HepG2 (cell line): Measurements from ENCODE around the gene MYLK. TPM values are rescaled to one million over a fixed set of nuclear protein-coding genes. Genes with fewer than 3 reads are reported as not detected.

Source experiments
- BCLAF1 ChIP-seq: fragments of 450-650 bp; IDR thresholded peaks from 2 replicates; pipeline ENCODE4 v1.6.1; 2017; ENCODE audit warnings: mild to moderate bottlenecking
- IRF9 ChIP-seq: sonication (generic); formaldehyde crosslinking; IDR thresholded peaks from 2 replicates; pipeline ENCODE4 v1.8.0; 2022; ENCODE audit warnings: missing genetic modification reagents, mild to moderate bottlenecking, borderline replicate concordance
- ZMYM3 ChIP-seq: sonication (generic); formaldehyde crosslinking; IDR thresholded peaks from 2 replicates; pipeline ENCODE4 v1.5.1; 2020; ENCODE audit warnings: mild to moderate bottlenecking, missing genetic modification reagents
- ZNF431 ChIP-seq: sonication (generic); formaldehyde crosslinking; IDR thresholded peaks from 2 replicates; pipeline ENCODE4 v1.9.0; 2022; ENCODE audit warnings: missing genetic modification reagents, low read depth, mild to moderate bottlenecking, borderline replicate concordance
- ZNF549 ChIP-seq: sonication (generic); formaldehyde crosslinking; IDR thresholded peaks from 2 replicates; pipeline ENCODE4 v1.5.0; 2020; ENCODE audit warnings: missing genetic modification reagents
- ZNF562 ChIP-seq: sonication (generic); formaldehyde crosslinking; IDR thresholded peaks from 2 replicates; pipeline ENCODE4 v1.8.0; 2022; ENCODE audit warnings: missing genetic modification reagents, borderline replicate concordance
- polyA plus RNA-seq, 8 experiments: library from polyadenylated mRNA; depleted of rRNA in 3 of 8; stranded (reverse) in 7 of 8; unstranded in 1 of 8; fragments of >200 nt; fragmentation: Illumina TruSeq in 4 of 8; extraction: Trizol in 4 of 8; gene quantifications; 2 replicates each; pipeline versions ENCODE4 v1.2.1 to v1.2.3, GENCODE V29; 2011 to 2016; ENCODE audit warnings: low read depth in 4 of 8, missing spikeins in 1 of 8, mixed read lengths in 1 of 8; ENCODE audit not compliant: insufficient read depth in 1 of 8
- total RNA-seq, 5 experiments: library from RNA; depleted of rRNA; stranded (reverse); fragments of >200 nt; fragmentation: Illumina TruSeq; extraction: Trizol; gene quantifications; 2 replicates each; pipeline ENCODE4 v1.2.3, GENCODE V29; 2016; ENCODE audit warnings: low read depth in 1 of 5
- TF ChIP-seq, protein P1 (sequence below): sonication (generic); formaldehyde crosslinking; IDR thresholded peaks from 2 replicates; pipeline ENCODE4 v1.4.0; 2020; ENCODE audit warnings: missing genetic modification reagents, borderline replicate concordance
- TF ChIP-seq, protein P2 (sequence below): sonication (generic); formaldehyde crosslinking; IDR thresholded peaks from 2 replicates; pipeline ENCODE4 v1.8.1; 2023; ENCODE audit warnings: mild to moderate bottlenecking, inconsistent platforms, moderate library complexity, missing genetic modification reagents, borderline replicate concordance
- TF ChIP-seq, protein P3 (sequence below): sonication (generic); formaldehyde crosslinking; IDR thresholded peaks from 2 replicates; pipeline ENCODE4 v1.5.1; 2020; ENCODE audit warnings: mild to moderate bottlenecking, missing genetic modification reagents
- TF ChIP-seq, protein P4 (sequence below), 2 experiments: sonication (generic) in 1 of 2; formaldehyde crosslinking in 1 of 2; IDR thresholded peaks; 2 replicates each; pipeline versions ENCODE4 v1.4.0 to v1.6.1; 2016 to 2020; ENCODE audit warnings: borderline replicate concordance in 1 of 2, low read depth in 1 of 2, mild to moderate bottlenecking in 1 of 2, missing genetic modification reagents in 1 of 2

The MYLK gene
- total and polyA plus RNA-seq, 2 of the 13 experiments (the other 11 are each of a cell fraction or from before 2014, with no cell fraction given), result 10.6 to 34.9 TPM

DNA sequence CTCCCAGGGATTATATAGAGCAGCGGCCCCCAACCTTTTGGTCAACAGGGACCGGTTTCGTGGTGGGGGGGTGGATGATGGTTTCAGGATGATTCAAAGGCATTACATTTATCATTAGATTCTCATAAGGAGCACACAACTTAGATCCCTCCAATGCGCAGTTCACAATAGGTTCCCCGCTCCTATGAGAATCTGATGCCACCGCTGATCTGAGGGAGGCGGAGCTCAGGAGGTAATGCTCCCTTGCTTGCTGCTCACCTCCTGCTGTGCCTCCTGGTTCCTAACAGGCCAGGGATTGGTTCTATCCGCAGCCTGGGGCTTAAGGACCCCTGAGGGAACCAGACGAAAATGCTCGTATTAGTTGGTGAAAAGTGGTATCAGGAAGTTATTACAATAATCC is 298.0 kb downstream of the MYLK start (continued):
- no peak for TF ChIP-seq IRF9 (CRISPR knock-in tag)
- no peak for TF ChIP-seq ZNF562 (CRISPR knock-in tag)
- TF ChIP-seq ZNF431 (CRISPR knock-in tag), result no peak
- TF ChIP-seq, protein P1, sequence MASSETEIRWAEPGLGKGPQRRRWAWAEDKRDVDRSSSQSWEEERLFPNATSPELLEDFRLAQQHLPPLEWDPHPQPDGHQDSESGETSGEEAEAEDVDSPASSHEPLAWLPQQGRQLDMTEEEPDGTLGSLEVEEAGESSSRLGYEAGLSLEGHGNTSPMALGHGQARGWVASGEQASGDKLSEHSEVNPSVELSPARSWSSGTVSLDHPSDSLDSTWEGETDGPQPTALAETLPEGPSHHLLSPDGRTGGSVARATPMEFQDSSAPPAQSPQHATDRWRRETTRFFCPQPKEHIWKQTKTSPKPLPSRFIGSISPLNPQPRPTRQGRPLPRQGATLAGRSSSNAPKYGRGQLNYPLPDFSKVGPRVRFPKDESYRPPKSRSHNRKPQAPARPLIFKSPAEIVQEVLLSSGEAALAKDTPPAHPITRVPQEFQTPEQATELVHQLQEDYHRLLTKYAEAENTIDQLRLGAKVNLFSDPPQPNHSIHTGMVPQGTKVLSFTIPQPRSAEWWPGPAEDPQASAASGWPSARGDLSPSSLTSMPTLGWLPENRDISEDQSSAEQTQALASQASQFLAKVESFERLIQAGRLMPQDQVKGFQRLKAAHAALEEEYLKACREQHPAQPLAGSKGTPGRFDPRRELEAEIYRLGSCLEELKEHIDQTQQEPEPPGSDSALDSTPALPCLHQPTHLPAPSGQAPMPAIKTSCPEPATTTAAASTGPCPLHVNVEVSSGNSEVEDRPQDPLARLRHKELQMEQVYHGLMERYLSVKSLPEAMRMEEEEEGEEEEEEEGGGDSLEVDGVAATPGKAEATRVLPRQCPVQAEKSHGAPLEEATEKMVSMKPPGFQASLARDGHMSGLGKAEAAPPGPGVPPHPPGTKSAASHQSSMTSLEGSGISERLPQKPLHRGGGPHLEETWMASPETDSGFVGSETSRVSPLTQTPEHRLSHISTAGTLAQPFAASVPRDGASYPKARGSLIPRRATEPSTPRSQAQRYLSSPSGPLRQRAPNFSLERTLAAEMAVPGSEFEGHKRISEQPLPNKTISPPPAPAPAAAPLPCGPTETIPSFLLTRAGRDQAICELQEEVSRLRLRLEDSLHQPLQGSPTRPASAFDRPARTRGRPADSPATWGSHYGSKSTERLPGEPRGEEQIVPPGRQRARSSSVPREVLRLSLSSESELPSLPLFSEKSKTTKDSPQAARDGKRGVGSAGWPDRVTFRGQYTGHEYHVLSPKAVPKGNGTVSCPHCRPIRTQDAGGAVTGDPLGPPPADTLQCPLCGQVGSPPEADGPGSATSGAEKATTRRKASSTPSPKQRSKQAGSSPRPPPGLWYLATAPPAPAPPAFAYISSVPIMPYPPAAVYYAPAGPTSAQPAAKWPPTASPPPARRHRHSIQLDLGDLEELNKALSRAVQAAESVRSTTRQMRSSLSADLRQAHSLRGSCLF, result no peak
- no peak for TF ChIP-seq ZMYM3
- TF ChIP-seq, protein P2, sequence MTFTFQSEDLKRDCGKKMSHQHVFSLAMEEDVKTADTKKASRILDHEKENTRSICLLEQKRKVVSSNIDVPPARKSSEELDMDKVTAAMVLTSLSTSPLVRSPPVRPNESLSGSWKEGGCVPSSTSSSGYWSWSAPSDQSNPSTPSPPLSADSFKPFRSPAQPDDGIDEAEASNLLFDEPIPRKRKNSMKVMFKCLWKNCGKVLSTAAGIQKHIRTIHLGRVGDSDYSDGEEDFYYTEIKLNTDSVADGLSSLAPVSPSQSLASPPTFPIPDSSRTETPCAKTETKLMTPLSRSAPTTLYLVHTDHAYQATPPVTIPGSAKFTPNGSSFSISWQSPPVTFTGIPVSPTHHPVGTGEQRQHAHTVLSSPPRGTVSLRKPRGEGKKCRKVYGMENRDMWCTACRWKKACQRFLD (CRISPR knock-in tag), result no peak
- TF ChIP-seq, protein P3, sequence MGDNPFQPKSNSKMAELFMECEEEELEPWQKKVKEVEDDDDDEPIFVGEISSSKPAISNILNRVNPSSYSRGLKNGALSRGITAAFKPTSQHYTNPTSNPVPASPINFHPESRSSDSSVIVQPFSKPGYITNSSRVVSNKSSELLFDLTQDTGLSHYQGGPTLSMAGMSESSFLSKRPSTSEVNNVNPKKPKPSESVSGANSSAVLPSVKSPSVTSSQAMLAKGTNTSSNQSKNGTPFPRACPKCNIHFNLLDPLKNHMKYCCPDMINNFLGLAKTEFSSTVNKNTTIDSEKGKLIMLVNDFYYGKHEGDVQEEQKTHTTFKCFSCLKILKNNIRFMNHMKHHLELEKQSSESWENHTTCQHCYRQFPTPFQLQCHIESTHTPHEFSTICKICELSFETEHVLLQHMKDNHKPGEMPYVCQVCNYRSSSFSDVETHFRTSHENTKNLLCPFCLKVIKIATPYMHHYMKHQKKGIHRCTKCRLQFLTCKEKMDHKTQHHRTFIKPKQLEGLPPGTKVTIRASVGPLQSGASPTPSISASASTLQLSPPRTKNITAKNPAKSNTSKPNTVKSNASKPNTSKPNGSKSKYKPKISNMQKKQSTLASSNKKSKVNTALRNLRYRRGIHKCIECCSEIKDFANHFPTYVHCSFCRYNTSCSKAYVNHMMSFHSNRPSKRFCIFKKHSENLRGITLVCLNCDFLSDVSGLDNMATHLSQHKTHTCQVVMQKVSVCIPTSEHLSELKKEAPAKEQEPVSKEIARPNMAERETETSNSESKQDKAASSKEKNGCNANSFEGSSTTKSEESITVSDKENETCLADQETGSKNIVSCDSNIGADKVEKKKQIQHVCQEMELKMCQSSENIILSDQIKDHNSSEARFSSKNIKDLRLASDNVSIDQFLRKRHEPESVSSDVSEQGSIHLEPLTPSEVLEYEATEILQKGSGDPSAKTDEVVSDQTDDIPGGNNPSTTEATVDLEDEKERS, result no peak
- TF ChIP-seq, protein P4, sequence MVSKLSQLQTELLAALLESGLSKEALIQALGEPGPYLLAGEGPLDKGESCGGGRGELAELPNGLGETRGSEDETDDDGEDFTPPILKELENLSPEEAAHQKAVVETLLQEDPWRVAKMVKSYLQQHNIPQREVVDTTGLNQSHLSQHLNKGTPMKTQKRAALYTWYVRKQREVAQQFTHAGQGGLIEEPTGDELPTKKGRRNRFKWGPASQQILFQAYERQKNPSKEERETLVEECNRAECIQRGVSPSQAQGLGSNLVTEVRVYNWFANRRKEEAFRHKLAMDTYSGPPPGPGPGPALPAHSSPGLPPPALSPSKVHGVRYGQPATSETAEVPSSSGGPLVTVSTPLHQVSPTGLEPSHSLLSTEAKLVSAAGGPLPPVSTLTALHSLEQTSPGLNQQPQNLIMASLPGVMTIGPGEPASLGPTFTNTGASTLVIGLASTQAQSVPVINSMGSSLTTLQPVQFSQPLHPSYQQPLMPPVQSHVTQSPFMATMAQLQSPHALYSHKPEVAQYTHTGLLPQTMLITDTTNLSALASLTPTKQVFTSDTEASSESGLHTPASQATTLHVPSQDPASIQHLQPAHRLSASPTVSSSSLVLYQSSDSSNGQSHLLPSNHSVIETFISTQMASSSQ (IDR thresholded peaks at IDR 0.05; ENCODE audit: low read depth), result no peak
- TF ChIP-seq, protein P4 (CRISPR knock-in tag; IDR thresholded peaks at IDR 0.05; ENCODE audit: borderline replicate concordance), result no peak
- TF ChIP-seq ZNF549 (CRISPR knock-in tag), result no peak
- TF ChIP-seq BCLAF1, result no peak
